ENCODE measurements around the gene MAPK11. TPM values are rescaled to one million over a fixed set of nuclear protein-coding genes. Genes with fewer than 3 reads are reported as not detected.
"Not testable (repeated sequence)": the region's sequence is repeated elsewhere in the genome, so short reads cannot be mapped to it uniquely, and the experiment has no call there.

MAPK11 gene
- total and polyA plus RNA-seq, 10 of the 15 experiments (the other 5 are each of a cell fraction or from before 2014, with no cell fraction given) = 0.05 to 12.8 (median 3.7) TPM

DNA sequence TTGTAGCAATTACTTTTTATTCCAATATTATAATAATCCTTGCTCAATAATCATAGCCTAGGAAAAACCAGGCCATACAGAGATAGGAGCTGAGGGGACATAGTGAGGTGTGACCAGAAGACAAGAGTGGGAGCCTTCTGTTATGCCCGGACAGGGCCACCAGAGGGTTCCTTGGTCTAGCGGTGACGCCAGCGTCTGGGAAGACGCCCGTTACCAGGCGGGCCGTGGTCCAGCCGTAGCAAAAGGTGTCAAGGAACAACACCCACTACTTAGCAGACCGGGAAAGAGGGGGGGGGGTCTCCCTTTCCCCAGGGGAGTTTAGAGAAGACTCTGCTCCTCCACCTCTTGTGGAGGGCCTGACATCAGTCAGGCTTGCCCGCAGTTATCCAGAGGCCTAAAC lies 3.2 kb upstream of the MAPK11 start:
- H3K9ac ChIP-seq (ENCODE audit: control insufficient read depth, insufficient read depth, low read length); H4K20me1 ChIP-seq (ENCODE audit: control insufficient read depth, insufficient read depth); H3K4me2 ChIP-seq (ENCODE audit: control insufficient read depth, insufficient read depth); H3K4me3 ChIP-seq; H3K9me3 ChIP-seq (replicated peaks; ENCODE audit: control insufficient read depth, insufficient read depth, low read length); H3K27me3 ChIP-seq (replicated peaks in 1 of 2; ENCODE audit: control insufficient read depth in 2 of 2, insufficient read depth in 2 of 2, low read length in 1 of 2); H3K79me2 ChIP-seq (ENCODE audit: control insufficient read depth, insufficient read depth, low read length); in situ Hi-C loops (cut with MboI); DNase-seq (ENCODE audit: low read depth, low spot score); BruUV-seq (replicated peaks); ATAC-seq; intact Hi-C loops (cut with micrococcal nuclease; ENCODE audit: unreplicated experiment); FAIRE-seq; H2AFZ ChIP-seq (ENCODE audit: control insufficient read depth, low read depth, low read length); H3K4me1 ChIP-seq (ENCODE audit: control insufficient read depth, insufficient read depth, low read length); H3K27ac ChIP-seq (ENCODE audit: control insufficient read depth, insufficient read depth); POLR2A ChIA-PET: not testable (repeated sequence)
- ChIA-PET SMC1A (ENCODE audit: uncharacterized antibody, unreplicated experiment) (interaction anchor here (1.0 to 2.0 kb wide), 2 partner anchors 11 to 50 kb away, joined by 3 to 4 read pairs; no protein-coding TSS in a partner anchor), RAD21 (ENCODE audit: unreplicated experiment) (interaction anchor here (1.6 kb wide), 1 partner anchor 348 kb away, joined by 3 read pairs; no protein-coding TSS in a partner anchor), CTCF (interaction anchor here (0.9 to 2.9 kb wide), 7 partner anchors 22 to 347 kb away, joined by 3 to 20 read pairs (median 4); partner anchors contain the start of gene HDAC10)
- WGBS (ENCODE audit: insufficient coverage, insufficient replicate concordance, low lambda C conversion rate, missing lambda C conversion rate) = 84% methylated on average over 11 of the region's 11 CpGs
- peaks cover 0 to 19% of the 10 kb centered on the region in 2 experiments; a peak in 3 of 4 replicates for H3K36me3 ChIP-seq (ENCODE audit: control insufficient read depth in 2 of 2, insufficient read depth in 2 of 2, low read length in 1 of 2)

DNA sequence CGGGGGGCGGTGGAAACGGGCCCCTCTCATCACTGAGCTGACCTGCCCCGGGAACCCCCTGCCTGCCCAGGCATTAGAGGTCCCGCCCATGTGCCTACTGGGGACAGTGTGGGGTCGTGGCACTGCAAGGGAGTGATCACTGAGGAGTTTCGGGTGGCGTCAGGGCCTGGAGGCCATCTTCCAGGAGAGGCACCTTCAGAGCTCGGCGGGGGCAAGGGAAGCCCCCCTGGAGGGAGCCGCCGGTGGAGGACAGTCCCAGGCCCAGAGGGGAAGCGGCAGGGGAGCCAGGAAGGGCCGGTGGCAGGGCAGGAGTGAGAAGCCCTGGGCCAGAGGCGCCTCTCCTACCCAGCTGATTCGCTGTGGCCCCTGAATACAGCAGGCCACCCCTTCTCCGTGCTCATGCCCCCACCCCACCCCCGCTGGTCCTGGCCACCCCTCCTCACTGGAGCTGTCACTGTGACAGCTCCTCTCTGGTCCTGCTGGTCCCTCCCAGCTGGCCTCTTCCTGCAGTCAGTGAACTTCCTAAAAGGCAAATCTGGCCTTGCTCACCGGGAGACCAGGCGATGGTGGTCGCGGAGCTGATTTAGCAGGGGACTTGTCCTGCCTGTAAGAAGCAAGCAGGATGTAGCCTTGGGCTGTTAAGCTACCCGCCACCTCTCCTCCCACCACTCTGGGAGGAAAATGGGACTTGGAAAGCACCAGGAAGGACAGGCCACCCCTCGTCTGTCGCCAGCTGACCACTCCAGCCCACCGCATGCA lies 2.0 kb upstream of the MAPK11 start:
- DNase-seq (ENCODE audit: low read depth, low spot score) (no peak), FAIRE-seq (no peak), ATAC-seq (peak; percentile 1; the same call in 2 of the 3 replicates)
- H2AFZ ChIP-seq (ENCODE audit: control insufficient read depth, low read depth, low read length) = no peak overlapping the region
- H4K20me1 ChIP-seq (ENCODE audit: control insufficient read depth, insufficient read depth) = no peaks in the 10 kb centered on the region
- H3K27ac ChIP-seq (ENCODE audit: control insufficient read depth, insufficient read depth) = no peak overlapping the region
- H3K79me2 ChIP-seq (ENCODE audit: control insufficient read depth, insufficient read depth, low read length) = no peaks in the 10 kb centered on the region
- no TSS peak for BruUV-seq (replicated peaks)
- no peak overlapping the region for H3K4me3 ChIP-seq
- no peak overlapping the region for H3K9ac ChIP-seq (ENCODE audit: control insufficient read depth, insufficient read depth, low read length)
- H3K4me2 ChIP-seq (ENCODE audit: control insufficient read depth, insufficient read depth) = peak overlapping the region; percentile 33; the same call in 1 of the 2 replicates
- TF ChIP-seq POLR2A (IDR thresholded peaks at IDR 0.05; ENCODE audit: low read depth, low read length) (peak; percentile 10; the same call in 1 of the 2 replicates), SRF (IDR thresholded peaks at IDR 0.05; ENCODE audit: low read depth in 2 of 2, low read length in 2 of 2) (no peak)
- in situ Hi-C loops (cut with MboI) (no loop called here), intact Hi-C loops (cut with micrococcal nuclease; ENCODE audit: unreplicated experiment) (no loop called here)
- ChIA-PET POLR2A (interaction anchor here (1.0 to 2.1 kb wide), 3 partner anchors 10 to 31 kb away, joined by 3 to 5 read pairs (median 5); partner anchors contain the start of gene TUBGCP6), RAD21 (ENCODE audit: unreplicated experiment) (interaction anchor here (1.0 to 1.3 kb wide), 2 partner anchors 51 to 69 kb away, joined by 3 to 5 read pairs; no protein-coding TSS in a partner anchor), CTCF (interaction anchor here (0.6 to 2.9 kb wide), 12 partner anchors 21 to 349 kb away, joined by 3 to 20 read pairs (median 4); partner anchors contain the start of gene HDAC10), SMC1A (ENCODE audit: uncharacterized antibody, unreplicated experiment) (interaction anchor here (0.8 to 2.0 kb wide), 4 partner anchors 30 to 61 kb away, joined by 3 to 4 read pairs (median 4); no protein-coding TSS in a partner anchor)
- WGBS (ENCODE audit: insufficient coverage, insufficient replicate concordance, low lambda C conversion rate, missing lambda C conversion rate) = 56% methylated on average over 18 of the region's 26 CpGs
- H3K4me1 ChIP-seq (ENCODE audit: control insufficient read depth, insufficient read depth, low read length) = peaks cover 10% of the 10 kb centered on the region
- H3K36me3 ChIP-seq (ENCODE audit: control insufficient read depth in 2 of 2, insufficient read depth in 2 of 2, low read length in 1 of 2) = peaks cover 0 to 11% of the 10 kb centered on the region in 2 experiments; a peak in 3 of 4 replicates
- H3K27me3 ChIP-seq (replicated peaks in 1 of 2; ENCODE audit: control insufficient read depth in 2 of 2, insufficient read depth in 2 of 2, low read length in 1 of 2) = no peaks in the 10 kb centered on the region
- H3K9me3 ChIP-seq (replicated peaks; ENCODE audit: control insufficient read depth, insufficient read depth, low read length) = no peaks in the 10 kb centered on the region

Data from GM12878 (cell line).